OCI-LY7 (cell line): ENCODE data around the gene KCNQ4. TPM values are rescaled to one million over a fixed set of nuclear protein-coding genes. Genes with fewer than 3 reads are reported as not detected.

Experiments
- BruUV-seq: library from RNA; stranded (reverse); fragments of 400-500 nt; replicated peaks from 2 replicates; lab custom pipeline; 2021; lab: Mats Ljungman, UMichigan
- CTCF ChIA-PET: fragments of 300-600 bp; sonication (Branson Sonifier 250); formaldehyde crosslinking; loops from one replicate; lab custom pipeline; 2022; ENCODE audit warnings: antibody characterized with exemption; ENCODE audit not compliant: unreplicated experiment; lab: Charles Lee
- POLR2A ChIA-PET: fragments of 300-600 bp; sonication (Branson Sonifier 250); formaldehyde crosslinking; loops from one replicate; lab custom pipeline; 2022; ENCODE audit warnings: antibody characterized with exemption; lab: Charles Lee
- DNase-seq: peaks from one replicate; pipeline ENCODE4 v3.0.0-alpha.2; 2015; ENCODE audit warnings: low spot score
- H2AFZ ChIP-seq: fragments of 200-600 bp; sonication (generic), shearing (Covaris generic); 2 replicates; pipeline ENCODE4 v1.6.1; 2014; ENCODE audit warnings: mild to moderate bottlenecking, antibody characterized with exemption, low read length, moderate library complexity
- H3K27ac ChIP-seq: fragments of 200-600 bp; sonication (generic); 2 replicates; pipeline ENCODE4 v1.5.1; 2014; ENCODE audit warnings: mixed run types, low read depth, mild to moderate bottlenecking, moderate library complexity, low read length, inconsistent platforms; ENCODE audit not compliant: poor library complexity, severe bottlenecking
- H3K36me3 ChIP-seq: fragments of 200-600 bp; sonication (generic); 2 replicates; pipeline ENCODE4 v1.6.1; 2014; ENCODE audit warnings: mild to moderate bottlenecking, antibody characterized with exemption, low read length, moderate library complexity, mixed read lengths; ENCODE audit not compliant: insufficient read depth
- H3K4me1 ChIP-seq: fragments of 200-600 bp; sonication (generic); 2 replicates; pipeline ENCODE4 v1.5.1; 2014; ENCODE audit warnings: mild to moderate bottlenecking, low read length; ENCODE audit not compliant: insufficient read depth, poor library complexity, severe bottlenecking
- H3K4me2 ChIP-seq: fragments of 200-600 bp; sonication (generic); 2 replicates; pipeline ENCODE4 v1.6.1; 2014; ENCODE audit warnings: mild to moderate bottlenecking, low read length
- H3K4me3 ChIP-seq: fragments of 200-600 bp; sonication (generic); 2 replicates; pipeline ENCODE4 v1.5.1; 2014; ENCODE audit warnings: mild to moderate bottlenecking, low read depth, low read length; ENCODE audit not compliant: poor library complexity, severe bottlenecking
- H3K79me2 ChIP-seq: fragments of 200-600 bp; sonication (generic); 2 replicates; pipeline ENCODE4 v1.6.1; 2016; ENCODE audit warnings: low read depth, mild to moderate bottlenecking, low read length, moderate library complexity, mixed read lengths; ENCODE audit not compliant: insufficient read depth
- H3K9me2 ChIP-seq: fragments of 200-600 bp; sonication (generic); 2 replicates; pipeline ENCODE4 v1.6.1; 2016; ENCODE audit warnings: mild to moderate bottlenecking, low read length, mixed read lengths; ENCODE audit not compliant: insufficient read depth
- H3K9me3 ChIP-seq: fragments of 200-600 bp; sonication (generic); 2 replicates; pipeline ENCODE4 v1.6.1; 2014; ENCODE audit warnings: mild to moderate bottlenecking, mixed run types, low read length, mixed read lengths
- H4K20me1 ChIP-seq: fragments of 200-600 bp; sonication (generic); 2 replicates; pipeline ENCODE4 v1.6.1; 2014; ENCODE audit warnings: mild to moderate bottlenecking, antibody characterized with exemption, low read length, moderate library complexity, mixed read lengths; ENCODE audit not compliant: insufficient read depth
- CTCF ChIP-seq: fragments of 200-600 bp; sonication (generic); conservative IDR thresholded peaks from 2 replicates; pipeline ENCODE4 v1.5.1; 2014; ENCODE audit warnings: mild to moderate bottlenecking, antibody characterized with exemption, low read length, moderate library complexity, mixed read lengths
- EZH2phosphoT487 ChIP-seq: fragments of 200-600 bp; sonication (generic); IDR thresholded peaks from 2 replicates; pipeline ENCODE4 v1.6.1; 2018; ENCODE audit warnings: low read depth, borderline replicate concordance, mild to moderate bottlenecking, mixed run types, antibody characterized with exemption, low read length, moderate library complexity, mixed read lengths
- intact Hi-C: fragments of 100-400 bp; cut with micrococcal nuclease; formaldehyde crosslinking; loops from one replicate; pipeline ENCODE4 v1.10.0; 2022; ENCODE audit not compliant: unreplicated experiment
- total RNA-seq, 2 experiments: library from RNA; depleted of rRNA in 1 of 2; stranded (reverse); fragments of >200 nt in 1 of 2; shearing (Covaris generic) in 1 of 2; gene quantifications; 2 replicates each; pipeline ENCODE4 v1.2.3, GENCODE V29; 2014 to 2022

Gene KCNQ4
- total RNA-seq, 2 experiments from 2014 or later: 0.16 to 0.49 TPM

GRCh38 chr1:40823983-40824382 lies 40.4 kb downstream of the KCNQ4 start:
- Histone ChIP-seq H3K4me1 (peaks cover 8% of the 10 kb centered on the region), H3K79me2 (no peaks in the 10 kb centered on the region), H3K4me3 (no peak overlapping the region), H3K9me3 (no peaks in the 10 kb centered on the region), H4K20me1 (no peaks in the 10 kb centered on the region), H3K36me3 (no peaks in the 10 kb centered on the region), H3K4me2 (no peak overlapping the region), H3K9me2 (no peaks in the 10 kb centered on the region), H2AFZ (no peak overlapping the region), H3K27ac (no peak overlapping the region)
- intact Hi-C loops: no loop called here
- no peak for DNase-seq
- TF ChIP-seq CTCF: no peak
- no peak for TF ChIP-seq EZH2phosphoT487
- BruUV-seq: no TSS peak
- CTCF ChIA-PET: no interaction called here
- POLR2A ChIA-PET: no interaction called here

GRCh38 chr1:40824591-40825434 lies 41.2 kb downstream of the KCNQ4 start:
- Histone ChIP-seq H3K4me1 (peaks cover 8% of the 10 kb centered on the region), H3K4me3 (no peak overlapping the region), H3K79me2 (no peaks in the 10 kb centered on the region), H3K9me2 (no peaks in the 10 kb centered on the region), H3K27ac (no peak overlapping the region), H4K20me1 (no peaks in the 10 kb centered on the region), H3K4me2 (no peak overlapping the region), H3K36me3 (no peaks in the 10 kb centered on the region), H2AFZ (no peak overlapping the region), H3K9me3 (no peaks in the 10 kb centered on the region)
- TF ChIP-seq EZH2phosphoT487: no peak
- TF ChIP-seq CTCF: no peak
- ChIA-PET CTCF (no interaction called here), POLR2A (interaction anchor here (0.8 to 1.2 kb wide), 2 partner anchors 20 to 34 kb away, joined by 3 read pairs; no protein-coding TSS in a partner anchor)
- intact Hi-C loops: no loop called here
- DNase-seq: no peak
- no TSS peak for BruUV-seq

- no peak overlapping the region for H3K27ac ChIP-seq
- no peak for DNase-seq
- no peaks in the 10 kb centered on the region for H3K9me3 ChIP-seq
- CTCF ChIA-PET: no interaction called here
- H3K4me3 ChIP-seq: no peak overlapping the region
- peaks cover 8% of the 10 kb centered on the region for H3K4me1 ChIP-seq
- H3K36me3 ChIP-seq: no peaks in the 10 kb centered on the region
- H2AFZ ChIP-seq: no peak overlapping the region
- no peaks in the 10 kb centered on the region for H4K20me1 ChIP-seq
- POLR2A ChIA-PET: interaction anchor here (0.8 to 1.2 kb wide), 2 partner anchors 20 to 34 kb away, joined by 3 read pairs; no protein-coding TSS in a partner anchor
- no peaks in the 10 kb centered on the region for H3K79me2 ChIP-seq
- TF ChIP-seq EZH2phosphoT487 (no peak), CTCF (no peak)
- no peak overlapping the region for H3K4me2 ChIP-seq
- intact Hi-C loops: no loop called here
- no TSS peak for BruUV-seq
- no peaks in the 10 kb centered on the region for H3K9me2 ChIP-seq
Observed at GRCh38 chr1:40825435-40825788, 41.8 kb downstream of the KCNQ4 start.
